Brain microvascular endothelial cell (primary cell): ENCODE results near the gene RNF31.

Experiments used
- DNase-seq: peaks from one replicate; pipeline ENCODE4 v3.0.0-alpha.2; 2020
- H3K27ac ChIP-seq: fragments of 250-450 bp; sonication (Bioruptor Pico); 2 replicates; pipeline ENCODE4 v1.5.1; 2020; ENCODE audit warnings: mild to moderate bottlenecking, moderate library complexity
- H3K27me3 ChIP-seq: fragments of 250-450 bp; sonication (Bioruptor Pico); replicated peaks from 2 replicates; pipeline ENCODE4 v1.5.1; 2020; ENCODE audit warnings: mild to moderate bottlenecking
- H3K36me3 ChIP-seq: fragments of 250-450 bp; sonication (Bioruptor Pico); replicated peaks from 2 replicates; pipeline ENCODE4 v1.5.1; 2020; ENCODE audit warnings: mild to moderate bottlenecking
- H3K4me3 ChIP-seq: 2 replicates; pipeline ENCODE4 v1.5.1; 2011; ENCODE audit warnings: low read depth, mild to moderate bottlenecking, control low read depth, low read length, moderate library complexity
- CTCF ChIP-seq: IDR thresholded peaks from 2 replicates; pipeline ENCODE4 v1.5.1; 2011; ENCODE audit warnings: low read depth, mild to moderate bottlenecking, moderate library complexity, low read length, control low read depth, inconsistent platforms; ENCODE audit errors: missing control alignments
- in situ Hi-C: cut with HindIII; loops from 2 replicates; pipeline ENCODE4 v1.10.0; 2017; ENCODE audit warnings: low sequenced_read_pairs, low pct_ligation_motif_present

Gene RNF31

GRCh38 chr14:24122416-24122815 lies 24.9 kb upstream of the RNF31 start:
- no peak overlapping the region for H3K4me3 ChIP-seq
- no peak overlapping the region for H3K27ac ChIP-seq
- in situ Hi-C loops, result no loop called here
- DNase-seq, result no peak
- peaks cover 14% of the 10 kb centered on the region for H3K36me3 ChIP-seq
- no peaks in the 10 kb centered on the region for H3K27me3 ChIP-seq
- no peak for TF ChIP-seq CTCF

DNA sequence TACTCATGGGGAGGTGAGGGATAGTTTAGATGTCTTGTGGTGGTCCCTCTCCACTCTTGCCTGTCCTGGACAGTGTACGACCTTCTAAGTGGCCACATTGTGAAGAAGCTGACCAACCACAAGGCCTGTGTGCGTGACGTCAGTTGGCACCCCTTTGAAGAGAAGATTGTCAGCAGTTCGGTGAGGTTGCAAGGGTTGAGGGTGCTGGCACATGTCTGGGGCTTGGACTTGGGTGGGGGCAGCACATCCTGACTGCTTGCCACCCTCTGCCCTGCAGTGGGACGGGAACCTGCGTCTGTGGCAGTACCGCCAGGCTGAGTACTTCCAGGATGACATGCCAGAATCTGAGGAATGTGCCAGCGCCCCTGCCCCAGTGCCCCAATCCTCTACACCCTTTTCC lies 24.4 kb upstream of the RNF31 start:
- in situ Hi-C loops, result no loop called here
- no peak for DNase-seq
- no peak for TF ChIP-seq CTCF
- no peak overlapping the region for H3K4me3 ChIP-seq
- no peaks in the 10 kb centered on the region for H3K27me3 ChIP-seq
- no peak overlapping the region for H3K27ac ChIP-seq
- H3K36me3 ChIP-seq, result peaks cover 14% of the 10 kb centered on the region

GRCh38 chr14:24123424-24124417 lies 23.6 kb upstream of the RNF31 start:
- H3K27me3 ChIP-seq, result no peaks in the 10 kb centered on the region
- peaks cover 14% of the 10 kb centered on the region for H3K36me3 ChIP-seq
- DNase-seq, result no peak
- no peak for TF ChIP-seq CTCF
- no peak overlapping the region for H3K27ac ChIP-seq
- in situ Hi-C loops, result no loop called here
- no peak overlapping the region for H3K4me3 ChIP-seq

DNA sequence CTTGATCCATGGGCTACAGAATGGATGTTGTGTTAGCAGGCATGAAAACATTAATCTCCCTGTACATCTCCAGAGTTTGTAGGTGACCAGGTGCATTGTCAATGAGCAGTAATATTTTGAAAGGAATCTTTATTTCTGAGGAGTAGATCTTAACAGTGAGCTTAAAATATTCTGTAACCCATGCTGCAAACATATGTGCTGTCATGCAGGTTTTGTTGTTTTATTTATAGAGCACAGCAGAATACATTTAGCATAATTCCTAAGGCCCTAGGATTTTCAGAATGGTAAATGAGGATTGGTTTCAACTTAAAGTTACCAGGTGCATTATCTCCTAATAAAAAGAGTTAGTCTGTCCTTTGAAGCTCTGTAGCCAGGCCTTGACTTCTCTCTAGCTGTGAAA lies 20.4 kb upstream of the RNF31 start:
- in situ Hi-C loops, result no loop called here
- Histone ChIP-seq H3K4me3 (no peak overlapping the region), H3K27ac (no peak overlapping the region), H3K27me3 (no peaks in the 10 kb centered on the region), H3K36me3 (peaks cover 6% of the 10 kb centered on the region)
- DNase-seq, result no peak
- no peak for TF ChIP-seq CTCF

- Histone ChIP-seq H3K4me3 (no peak overlapping the region), H3K27me3 (no peaks in the 10 kb centered on the region), H3K36me3 (peaks cover 4% of the 10 kb centered on the region), H3K27ac (no peak overlapping the region)
- no peak for DNase-seq
- no peak for TF ChIP-seq CTCF
- in situ Hi-C loops, result no loop called here
Observed at GRCh38 chr14:24127673-24128072, 19.6 kb upstream of the RNF31 start.

DNA sequence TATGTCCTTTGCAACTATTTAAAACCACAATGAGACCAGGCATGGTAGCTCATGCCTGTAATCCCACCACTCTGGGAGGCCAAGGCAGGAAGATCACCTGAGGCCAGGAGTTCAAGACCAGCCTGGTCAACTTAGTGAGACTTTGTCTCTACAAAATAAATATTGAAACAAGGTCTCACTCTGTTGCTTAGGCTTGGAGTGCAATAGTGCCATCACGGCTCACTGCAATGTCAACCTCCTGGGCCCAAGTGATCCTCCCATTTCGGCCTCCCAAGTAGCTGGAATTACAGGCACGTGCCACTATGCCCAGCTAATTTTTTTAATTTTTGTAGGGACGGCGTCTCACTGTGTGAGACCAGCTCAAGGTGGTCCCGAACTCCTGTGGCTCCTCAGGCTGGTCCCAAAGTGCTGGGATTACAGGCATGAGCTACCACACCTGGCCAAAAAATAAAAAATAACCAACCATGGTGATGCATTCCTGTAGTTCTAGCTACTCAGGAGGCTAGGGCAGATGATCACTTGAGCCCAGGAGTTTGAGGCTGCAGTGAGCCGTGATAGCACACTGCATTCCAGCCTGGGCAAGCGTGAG lies 17.8 kb upstream of the RNF31 start:
- in situ Hi-C loops, result no loop called here
- Histone ChIP-seq H3K4me3 (no peak overlapping the region), H3K27me3 (no peaks in the 10 kb centered on the region), H3K27ac (no peak overlapping the region), H3K36me3 (no peaks in the 10 kb centered on the region)
- no peak for DNase-seq
- TF ChIP-seq CTCF, result no peak
